Activated T-cell treated with anti-CD3 and anti-CD28 coated beads for 24 hours (primary cell): Measurements from ENCODE around the gene COL16A1.

Experiments
- DNase-seq: peaks from one replicate; pipeline ENCODE4 v3.0.0-alpha.2; 2020; ENCODE audit warnings: low read depth

Gene COL16A1

DNA sequence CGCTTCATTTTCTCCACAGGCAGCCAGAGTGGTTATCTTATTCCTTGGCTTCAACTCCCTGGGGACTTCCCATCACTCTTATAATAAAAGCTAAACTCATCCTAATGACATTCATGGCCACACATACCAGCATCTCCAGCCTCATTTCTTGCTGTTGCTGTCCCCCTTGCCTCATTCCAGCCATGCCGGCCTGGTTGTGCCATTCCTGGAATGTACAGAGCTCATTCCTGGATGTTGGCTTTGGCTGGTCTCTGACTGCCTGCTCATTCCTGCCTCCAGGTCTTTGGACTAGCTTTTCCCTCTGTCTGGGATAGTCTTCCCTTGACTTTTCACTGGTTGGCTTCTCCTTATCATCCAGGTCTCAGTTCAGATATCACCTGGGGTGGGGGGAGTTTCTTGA is 56.7 kb downstream of the COL16A1 start:
- DNase-seq = no peak

DNA sequence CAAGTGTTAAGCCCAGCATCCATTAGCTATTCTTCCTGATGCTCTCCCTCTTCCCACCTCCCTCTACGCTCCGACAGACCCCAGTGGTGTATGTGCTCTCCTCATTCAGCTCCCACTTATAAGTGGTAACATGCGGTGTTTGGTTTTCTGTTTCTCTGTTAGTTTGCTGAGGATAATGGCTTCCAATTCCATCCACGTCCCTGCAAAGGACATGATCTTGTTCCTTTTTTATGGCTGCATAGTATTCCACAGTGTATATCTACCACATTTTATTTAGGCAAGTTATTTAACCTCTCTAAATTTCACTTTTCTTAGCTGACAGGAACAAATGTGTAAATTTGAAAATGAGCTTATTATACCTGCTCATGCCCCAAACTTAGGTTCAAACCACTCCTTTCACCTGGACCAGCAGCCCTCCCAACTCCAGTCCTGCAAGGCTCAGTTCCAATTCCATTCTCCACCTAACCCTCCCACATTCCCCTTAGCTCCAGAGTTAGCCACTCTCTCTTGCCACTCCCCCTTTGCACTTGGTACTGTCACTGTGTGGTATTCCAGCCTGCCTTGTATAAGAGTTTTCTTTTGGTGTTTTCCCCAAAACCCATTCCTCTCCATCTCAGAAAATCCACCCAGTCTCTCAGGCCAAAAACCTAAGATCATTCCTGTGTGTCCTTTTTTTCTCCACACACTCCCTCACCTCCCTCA is 57.4 kb downstream of the COL16A1 start:
- no peak for DNase-seq

DNA sequence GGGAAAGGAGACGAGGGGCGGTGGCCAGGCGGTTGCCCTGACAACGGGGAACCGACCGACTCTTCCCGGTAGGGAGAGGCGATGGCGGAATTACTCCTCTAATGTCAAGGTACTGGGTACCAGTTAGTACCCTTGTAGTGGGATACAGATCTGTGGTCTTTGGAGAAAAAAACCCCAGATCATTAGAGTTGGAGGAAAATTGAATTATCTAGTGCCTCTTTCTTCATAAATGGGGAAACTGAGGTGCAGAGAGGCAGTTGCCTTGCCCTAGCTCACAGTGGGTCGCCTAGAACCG is 58.6 kb downstream of the COL16A1 start:
- no peak for DNase-seq

DNA sequence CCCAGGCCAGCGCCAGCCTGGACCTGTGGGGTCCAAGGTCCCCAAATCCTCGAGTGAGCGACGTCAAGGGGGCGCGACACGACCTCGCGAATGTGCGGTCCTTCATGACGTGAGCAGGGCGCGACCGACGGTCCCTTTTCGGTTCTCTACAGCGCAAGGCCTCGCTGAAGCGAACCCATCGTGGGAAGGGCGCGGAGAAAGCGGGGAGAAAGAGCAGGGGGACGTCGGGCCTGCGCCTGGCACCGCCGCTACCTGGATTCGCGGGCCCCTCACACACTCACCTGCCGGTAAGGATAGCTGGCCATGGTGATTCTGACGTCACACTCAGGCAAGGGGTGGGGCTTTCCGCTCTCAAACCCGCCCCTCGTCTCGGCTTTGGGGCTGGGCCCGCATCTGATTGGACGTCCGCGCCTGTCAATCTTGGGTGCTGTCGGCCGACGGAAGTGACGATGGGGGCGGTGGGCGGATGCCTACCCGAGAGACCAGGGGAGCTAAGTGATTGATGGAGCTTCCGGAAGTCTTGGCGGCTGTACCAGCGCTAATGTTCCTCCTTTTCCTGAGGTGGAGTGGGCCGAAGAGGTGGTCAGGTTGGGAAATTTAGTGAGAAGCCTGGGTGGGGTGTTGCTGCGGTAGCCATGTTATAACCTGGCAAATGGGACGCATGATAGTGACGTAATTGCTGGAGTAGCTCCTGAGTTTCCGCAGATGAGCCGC is 59.1 kb downstream of the COL16A1 start, which contains the start of gene PEF1:
TSS of gene PEF1 (minus strand) at position 317 of the 714 bp plus-strand sequence. CDS start at position 305, 12 bp downstream.
- DNase-seq = peak; percentile 99

DNA sequence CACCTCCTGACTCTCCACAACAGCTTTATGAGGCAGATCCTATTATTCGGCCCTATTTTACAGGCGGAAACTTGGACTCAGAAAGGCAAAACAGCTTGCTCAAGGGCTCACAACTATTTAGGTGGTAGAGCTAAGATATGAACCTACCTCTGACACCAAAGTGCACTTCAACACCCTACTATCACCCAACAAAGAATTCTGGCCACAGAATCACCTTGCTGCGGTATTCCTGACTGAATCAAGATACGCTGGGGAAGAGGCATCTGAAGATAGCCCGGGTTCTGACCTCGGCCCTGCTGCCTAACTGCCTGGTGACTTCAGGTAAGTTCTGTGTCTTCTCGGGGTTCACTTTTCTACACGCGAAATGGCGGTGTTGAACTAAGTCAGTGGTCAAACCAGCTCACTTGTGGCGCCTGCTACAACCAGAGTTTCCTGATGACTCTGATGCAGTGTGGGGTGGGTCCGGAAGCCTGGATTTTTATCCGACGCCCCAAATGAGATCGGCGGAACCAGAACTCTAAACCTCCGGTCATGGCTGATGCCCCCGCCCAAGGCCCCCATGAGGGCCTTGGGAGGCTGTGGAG is 59.7 kb downstream of the COL16A1 start:
- DNase-seq = no peak

DNA sequence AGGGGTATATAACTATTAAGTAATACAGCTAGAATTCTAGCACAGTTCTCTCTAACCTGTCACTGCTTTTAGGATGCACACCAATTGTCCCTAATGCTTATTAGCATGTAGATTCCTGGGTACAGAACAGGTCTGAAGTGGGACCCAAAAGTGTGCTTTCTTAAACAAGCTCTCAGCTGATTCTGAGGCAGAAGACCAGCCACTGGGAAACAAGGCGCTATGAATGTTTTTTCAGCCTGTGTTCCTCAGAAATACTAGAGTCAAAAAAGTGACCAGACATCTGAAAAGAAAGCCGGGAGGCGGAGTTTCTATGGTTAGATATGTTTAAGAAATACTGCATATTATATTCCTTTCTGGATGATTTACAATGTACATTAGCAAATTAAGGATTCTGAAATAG is 60.9 kb downstream of the COL16A1 start:
- no peak for DNase-seq

DNA sequence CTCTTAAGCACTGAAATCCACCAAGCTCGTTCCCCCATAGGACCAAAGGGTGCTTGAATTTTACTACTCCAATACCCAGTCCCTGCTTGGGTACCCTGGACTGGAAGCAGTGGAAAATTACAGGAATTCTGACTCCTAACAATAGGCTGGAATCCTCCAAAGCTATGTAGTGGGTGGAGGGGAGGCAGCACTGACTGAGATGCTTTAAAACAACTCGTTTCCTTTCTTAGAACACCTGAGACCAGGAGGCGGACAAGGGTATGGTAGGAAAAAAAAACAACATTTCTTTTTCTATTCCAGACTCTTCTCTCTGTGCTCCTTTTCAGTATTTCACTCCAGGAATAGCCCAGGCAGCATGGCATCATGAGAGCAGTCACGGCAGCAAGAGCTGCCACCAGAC is 61.5 kb downstream of the COL16A1 start:
- DNase-seq = no peak

DNA sequence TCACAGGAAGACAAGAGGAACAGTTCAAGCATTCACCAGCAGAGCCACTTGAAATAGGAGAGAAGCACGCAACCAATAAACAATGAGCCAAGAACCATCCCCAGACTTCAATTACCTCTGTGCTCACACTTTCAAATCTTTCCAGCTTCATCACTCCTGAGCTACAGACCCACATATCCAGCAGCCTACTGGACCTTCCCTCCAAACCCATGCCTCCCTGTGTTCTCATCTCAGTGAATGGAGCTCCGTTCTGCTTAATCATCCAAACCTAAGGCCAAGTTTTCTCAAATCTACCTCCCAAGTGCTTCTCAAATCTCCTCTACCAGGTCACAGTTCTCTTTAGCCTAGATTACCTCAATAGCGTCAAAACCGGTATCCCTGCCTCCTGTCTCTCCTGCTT is 62.9 kb downstream of the COL16A1 start:
- DNase-seq = no peak

DNA sequence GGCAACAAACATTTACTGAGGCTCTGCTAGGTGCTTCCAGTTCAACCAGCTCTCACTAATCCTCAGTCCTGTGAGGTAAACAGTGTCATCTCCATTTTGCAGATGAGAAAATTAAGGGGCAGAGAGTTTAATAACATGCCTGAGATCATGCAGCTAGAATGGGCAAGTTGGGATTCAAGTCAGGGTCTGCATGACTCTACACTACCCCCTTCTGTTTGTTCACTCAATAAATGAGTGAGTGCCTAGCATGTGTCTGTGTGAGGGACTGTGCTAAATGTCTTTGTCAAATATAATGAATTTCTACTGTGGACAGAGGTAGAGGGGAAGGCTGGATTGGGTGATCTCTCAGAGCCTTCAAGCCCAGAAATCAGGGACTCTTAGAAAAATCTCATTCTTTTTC is 63.6 kb downstream of the COL16A1 start:
- no peak for DNase-seq

DNA sequence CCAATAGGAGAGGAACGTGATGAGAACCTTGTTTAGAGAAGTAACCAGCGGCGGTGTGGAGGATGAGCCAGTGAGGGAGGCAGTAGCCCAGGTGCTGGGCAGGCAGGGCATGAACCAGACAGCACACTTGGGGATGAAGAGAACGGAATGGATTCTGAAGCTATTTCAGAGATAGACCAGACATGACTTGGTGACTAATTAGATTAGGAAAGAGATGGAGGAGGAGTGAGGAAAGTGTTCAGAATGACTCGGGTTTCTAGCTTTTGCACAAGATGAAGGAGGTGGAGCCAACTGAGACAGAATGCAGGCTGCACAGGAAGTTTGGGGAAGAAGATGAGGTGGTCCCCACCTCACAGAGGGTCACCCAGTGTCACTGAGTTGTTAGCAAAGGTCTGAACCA is 64.3 kb downstream of the COL16A1 start:
- no peak for DNase-seq

DNA sequence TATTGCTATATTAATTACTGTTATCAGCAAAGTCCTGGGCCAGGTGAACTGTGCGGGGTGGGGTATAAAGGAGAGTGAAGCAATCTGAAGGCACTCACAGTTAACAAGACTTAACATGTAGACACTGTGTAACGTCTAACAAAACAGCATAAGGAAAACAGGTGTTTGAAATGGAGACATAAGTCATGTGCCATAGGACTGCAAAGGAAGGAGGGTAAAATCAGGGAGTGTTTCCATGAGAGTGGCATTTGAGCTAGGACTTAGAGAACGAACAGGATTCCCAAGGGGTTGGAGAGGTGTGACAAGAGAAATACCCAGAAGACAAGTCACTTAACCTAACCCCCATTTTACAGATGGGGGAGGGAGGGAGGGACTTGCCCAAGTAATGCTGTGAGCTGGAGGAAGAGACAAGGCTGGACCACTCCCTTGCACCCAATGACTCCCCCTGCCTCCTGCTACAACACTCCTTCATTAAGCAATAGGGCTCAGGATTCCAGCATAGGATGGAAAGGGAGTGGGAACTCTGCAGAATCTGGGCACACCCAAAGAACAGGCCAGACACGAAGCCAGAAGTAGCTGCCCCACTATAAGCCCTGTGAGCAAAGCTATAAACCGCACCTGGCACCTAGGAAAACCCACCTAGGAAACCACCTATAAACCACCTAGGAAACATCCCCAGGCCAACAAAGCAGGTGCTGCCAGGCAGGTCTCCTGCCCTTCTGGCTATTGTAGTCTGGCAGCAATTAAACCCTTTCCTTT is 65.7 kb downstream of the COL16A1 start:
- DNase-seq = no peak

DNA sequence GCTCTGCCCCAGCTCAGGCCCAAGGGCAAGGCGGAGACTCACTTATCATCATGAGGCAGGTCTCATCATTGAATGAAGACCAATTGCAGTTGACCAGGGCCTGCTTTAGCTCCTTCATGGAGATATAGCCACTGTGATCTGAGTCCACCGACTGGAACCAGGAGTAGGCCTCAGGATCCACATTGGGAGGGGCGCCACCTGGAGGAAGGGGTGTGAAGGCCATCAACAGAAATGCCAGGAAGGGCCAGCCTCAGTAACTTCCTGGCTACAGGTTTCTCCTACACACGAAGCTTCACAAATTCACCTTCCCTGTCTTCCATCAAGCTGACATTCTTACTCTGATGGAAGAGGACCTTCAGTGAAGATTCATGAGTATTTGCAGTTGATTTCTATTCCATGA is 70.7 kb downstream of the COL16A1 start:
- DNase-seq = no peak

DNA sequence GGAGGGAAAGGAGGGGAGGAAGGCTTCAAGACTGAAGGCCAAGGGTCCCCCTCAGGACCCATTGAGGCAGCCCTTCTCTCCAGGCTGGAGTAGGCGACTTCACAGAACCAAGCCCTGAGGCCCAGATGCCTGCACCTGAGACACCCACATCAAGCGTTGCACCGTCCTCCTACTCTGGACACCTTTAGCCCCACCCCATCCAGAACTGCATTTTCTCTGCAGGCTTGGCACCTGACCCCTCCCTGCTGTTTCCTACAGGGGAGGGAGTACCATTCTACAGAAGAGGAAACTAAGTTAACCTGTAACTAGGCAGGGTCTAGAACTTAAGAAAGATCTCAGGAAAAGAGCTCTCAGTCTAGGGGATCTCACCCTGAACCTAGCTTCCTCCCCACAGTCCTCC is 71.2 kb downstream of the COL16A1 start:
- DNase-seq = no peak

DNA sequence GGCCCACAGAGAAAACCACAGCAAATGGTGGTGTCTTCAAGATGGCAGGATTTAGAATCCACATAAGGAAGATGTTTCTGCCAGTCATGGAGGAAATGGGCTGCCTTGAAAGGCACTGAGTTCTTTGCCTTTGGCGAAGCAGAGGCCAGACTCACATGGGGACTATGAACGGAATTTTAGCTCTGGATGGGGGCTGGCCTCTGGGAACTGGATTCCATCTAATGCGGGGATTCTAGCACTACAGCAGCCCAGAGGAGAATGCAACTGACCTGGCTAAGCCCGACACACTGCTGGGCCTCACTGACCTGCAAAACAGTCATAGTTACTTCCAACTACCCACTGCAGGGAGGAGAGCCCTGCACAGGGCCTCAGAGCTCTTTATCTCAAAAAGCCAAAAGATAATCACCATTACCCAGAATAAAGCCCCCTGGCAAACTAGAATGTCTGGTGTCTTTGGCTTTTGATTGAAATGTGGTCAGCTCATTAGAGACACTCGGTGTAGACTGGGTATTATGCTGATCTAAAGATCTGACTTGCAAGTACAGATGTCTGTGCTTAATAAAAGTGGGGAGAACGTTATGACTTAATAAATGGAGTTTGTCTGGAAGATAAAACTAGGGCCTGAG is 74.8 kb downstream of the COL16A1 start:
- no peak for DNase-seq

DNA sequence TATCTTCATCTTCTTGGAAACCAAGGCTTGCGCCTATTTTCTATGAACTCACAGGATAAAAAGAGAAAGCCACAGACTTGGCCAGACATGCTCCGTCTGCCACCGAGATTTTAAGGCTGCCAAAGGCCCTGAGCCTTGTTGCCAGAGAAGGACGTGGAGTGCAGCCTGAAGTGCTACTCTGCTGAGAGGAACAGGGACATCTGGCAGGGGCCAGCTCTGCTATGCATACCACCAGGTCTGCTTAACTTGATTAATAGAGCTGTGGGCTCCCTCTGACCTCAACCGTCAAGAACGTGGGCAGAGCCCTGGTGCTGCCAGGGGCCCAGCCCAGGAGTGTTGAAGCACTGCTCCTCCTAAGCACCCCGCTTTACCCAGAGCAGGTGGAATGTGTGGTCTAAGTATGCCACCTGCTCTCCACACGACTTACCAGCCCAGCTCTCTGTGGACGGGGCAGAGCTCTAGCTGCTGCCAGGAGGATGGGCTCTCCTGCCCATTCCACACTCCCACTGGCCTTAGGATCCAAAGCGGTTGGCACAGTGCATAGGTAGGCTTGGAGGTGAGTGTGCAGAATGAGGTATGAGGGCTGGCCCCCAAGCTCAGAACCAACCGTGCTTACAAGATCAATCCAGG is 75.8 kb downstream of the COL16A1 start:
- DNase-seq = no peak

DNA sequence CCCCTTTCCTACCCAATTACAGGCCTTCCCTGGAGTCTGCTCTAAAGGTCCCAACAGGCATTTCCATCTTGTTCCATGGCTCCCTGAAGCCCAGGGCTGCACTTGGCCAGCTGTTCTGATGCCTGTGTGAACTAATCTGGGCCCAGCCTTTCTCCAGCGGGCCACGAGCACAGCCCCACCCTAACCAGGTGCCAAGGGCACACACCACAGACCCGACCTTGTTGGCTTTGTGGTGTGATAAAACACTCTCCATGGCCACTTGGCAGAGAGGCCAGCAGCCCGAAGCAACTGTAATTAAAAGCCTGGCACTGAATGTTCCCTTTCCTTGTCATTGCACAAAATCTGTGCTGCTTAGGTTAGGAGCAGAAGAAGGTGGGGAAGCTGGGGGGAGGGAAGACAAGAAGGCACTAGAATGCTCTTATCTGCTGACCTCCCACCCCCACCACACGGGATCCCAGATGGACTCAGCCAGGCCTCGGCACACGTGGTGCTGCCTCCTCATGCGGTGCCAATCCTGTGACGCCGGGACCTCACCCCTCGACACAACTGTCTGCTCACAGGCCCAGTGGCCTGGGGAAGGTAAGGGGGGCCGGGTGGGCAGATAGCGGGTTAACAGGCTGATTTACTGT is 76.4 kb downstream of the COL16A1 start:
- DNase-seq = no peak

DNA sequence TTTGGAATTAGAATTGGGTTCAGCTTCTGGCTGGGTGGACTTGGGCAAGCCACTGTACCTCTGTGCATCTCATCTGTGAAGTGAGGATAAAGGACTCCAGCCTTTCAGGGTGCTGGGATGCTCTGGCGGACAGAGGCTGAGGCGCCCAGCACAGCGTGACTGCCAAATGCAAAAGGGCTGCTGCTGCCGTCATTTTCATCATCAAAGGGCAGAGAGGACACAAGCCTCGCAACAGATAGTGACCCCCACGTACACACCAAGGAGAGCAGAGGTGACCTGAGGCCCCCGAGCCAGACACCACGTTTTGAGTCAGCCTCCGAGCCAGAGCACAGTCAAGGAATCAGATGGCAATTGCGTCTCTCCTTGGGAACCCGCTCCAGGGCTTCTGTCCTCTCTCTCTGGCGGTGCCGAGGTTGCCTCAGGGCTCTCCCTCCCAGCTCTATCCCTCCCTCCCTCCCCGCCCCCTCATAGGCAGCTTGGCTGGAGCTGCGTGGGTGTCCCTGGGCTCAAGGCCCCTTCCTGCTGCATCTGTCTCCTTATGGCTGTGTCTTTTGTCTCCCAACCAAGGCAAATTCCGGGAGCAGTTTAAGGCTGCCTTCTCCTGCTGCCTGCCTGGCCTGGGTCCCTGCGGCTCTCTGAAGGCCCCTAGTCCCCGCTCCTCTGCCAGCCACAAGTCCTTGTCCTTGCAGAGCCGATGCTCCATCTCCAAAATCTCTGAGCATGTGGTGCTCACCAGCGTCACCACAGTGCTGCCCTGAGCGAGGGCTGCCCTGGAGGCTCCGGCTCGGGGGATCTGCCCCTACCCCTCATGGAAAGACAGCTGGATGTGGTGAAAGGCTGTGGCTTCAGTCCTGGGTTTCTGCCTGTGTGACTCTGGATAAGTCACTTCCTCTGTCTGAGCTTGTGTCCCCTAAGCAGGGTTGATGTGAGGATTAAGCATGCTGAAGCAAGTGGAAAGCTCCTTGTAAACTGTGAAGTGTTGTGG is 77.3 kb downstream of the COL16A1 start:
- DNase-seq = no peak

DNA sequence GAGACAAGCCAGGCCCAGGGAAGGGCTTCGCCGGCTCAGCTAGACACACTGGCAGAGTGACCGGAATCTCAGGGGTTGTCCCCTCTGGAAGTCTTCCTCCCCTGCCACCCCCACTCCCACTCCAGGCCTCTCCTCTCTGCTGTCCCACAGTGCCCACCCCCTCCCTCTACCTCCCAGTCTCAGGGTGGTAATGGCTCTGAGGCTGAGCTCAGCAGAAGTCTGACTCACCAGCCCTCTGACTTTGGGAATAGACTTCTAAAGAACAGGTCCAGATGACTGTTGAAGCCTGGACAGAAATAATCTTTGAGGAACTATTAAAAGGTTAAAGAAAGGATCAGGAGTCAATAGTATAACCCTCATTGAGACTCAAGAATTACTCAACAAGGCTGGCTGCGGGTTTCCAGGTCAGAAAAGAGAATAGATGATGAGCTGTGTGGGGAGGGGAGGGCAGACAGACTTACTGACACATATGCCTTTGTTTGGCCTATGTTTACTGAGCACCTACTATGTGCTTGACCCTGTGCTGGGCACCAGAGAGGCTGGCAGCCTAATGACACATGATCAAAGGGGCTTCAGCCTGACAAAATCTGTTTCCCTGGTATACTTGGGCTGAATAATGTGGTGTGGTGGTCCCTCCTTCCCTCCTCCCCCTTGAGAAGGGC is 78.1 kb downstream of the COL16A1 start:
- DNase-seq = no peak

DNA sequence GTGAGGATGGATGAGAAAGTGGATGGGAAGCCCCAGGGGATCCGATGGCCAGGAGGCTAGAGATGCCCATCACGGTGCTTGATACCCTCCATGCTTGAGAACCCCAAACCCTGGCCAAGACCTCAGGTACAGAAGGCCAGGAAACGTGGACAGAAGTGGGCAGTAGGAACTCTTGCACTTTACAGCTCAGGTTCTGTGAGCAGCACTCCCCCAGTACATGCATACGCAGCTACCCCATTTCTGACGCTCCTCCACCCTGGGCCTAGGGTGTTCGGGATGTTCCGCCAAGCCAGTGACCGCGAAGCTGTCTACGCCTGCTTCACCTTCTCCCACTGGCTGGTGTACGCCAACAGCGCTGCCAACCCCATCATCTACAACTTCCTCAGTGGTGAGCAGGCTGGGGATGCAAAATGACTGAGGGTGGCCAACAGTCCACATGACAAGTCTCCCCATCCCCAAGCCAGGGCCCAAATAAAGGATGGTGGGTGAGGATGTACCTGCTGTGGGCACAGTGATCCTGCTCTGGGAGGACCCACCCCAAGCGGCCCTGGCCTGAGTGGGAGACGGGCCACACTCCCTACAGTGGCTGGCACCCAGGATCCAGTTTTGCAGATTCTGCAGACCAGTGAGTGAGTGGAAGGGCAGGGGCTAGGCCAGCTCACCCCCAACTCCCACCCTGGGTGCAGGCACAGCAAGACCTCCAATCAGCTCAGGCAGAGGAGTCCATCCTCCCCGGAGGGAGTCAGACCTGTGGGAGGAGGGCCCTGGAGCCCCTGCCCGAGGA is 78.9 kb downstream of the COL16A1 start:
- DNase-seq = no peak
